ENCODE measurements around the gene GMPPA. TPM values are rescaled to one million over a fixed set of nuclear protein-coding genes. Genes with fewer than 3 reads are reported as not detected.

Gene GMPPA
- total RNA-seq, 3 donors from 2014 or later, result 15.7 to 33.4 (median 29.7) TPM

GRCh38 chr2:219502618-219503017 lies 3.9 kb downstream of the GMPPA start:
- Histone ChIP-seq H3K9me3 (no peaks in the 10 kb centered on the region), H3K27me3 (no peaks in the 10 kb centered on the region), H3K4me3 (no peak overlapping the region), H3K36me3 (peaks cover 20% of the 10 kb centered on the region), H3K27ac (no peak overlapping the region), H3K4me1 (peaks cover 0 to 6% of the 10 kb centered on the region in 2 donors)
- no peak for DNase-seq (ENCODE audit: low spot score in 2 of 2)
- TF ChIP-seq POLR2A (IDR thresholded peaks at IDR 0.05) (no peak), POLR2AphosphoS5 (IDR thresholded peaks at IDR 0.05) (no peak), CTCF (IDR thresholded peaks at IDR 0.05) (no peak)
- intact Hi-C loops (cut with DNase I; ENCODE audit: low total_unique reads), result no loop called here

- H3K27me3 ChIP-seq, result peaks cover 0 to 9% of the 10 kb centered on the region in 2 donors
- no peak overlapping the region for H3K4me3 ChIP-seq
- TF ChIP-seq POLR2AphosphoS5 (IDR thresholded peaks at IDR 0.05) (no peak), CTCF (IDR thresholded peaks at IDR 0.05) (no peak), POLR2A (IDR thresholded peaks at IDR 0.05) (no peak)
- intact Hi-C loops (cut with DNase I; ENCODE audit: low total_unique reads), result no loop called here
- H3K36me3 ChIP-seq, result peaks cover 20% of the 10 kb centered on the region
- no peak overlapping the region for H3K27ac ChIP-seq
- H3K9me3 ChIP-seq, result no peaks in the 10 kb centered on the region
- DNase-seq (ENCODE audit: low spot score in 2 of 2), result no peak
- H3K4me1 ChIP-seq, result no peaks in the 10 kb centered on the region
Observed at GRCh38 chr2:219505585-219505984, 6.9 kb downstream of the GMPPA start.

- Histone ChIP-seq H3K4me1 (no peaks in the 10 kb centered on the region), H3K36me3 (peaks cover 20% of the 10 kb centered on the region), H3K4me3 (no peak overlapping the region), H3K27ac (no peak overlapping the region), H3K9me3 (no peaks in the 10 kb centered on the region), H3K27me3 (peaks cover 0 to 12% of the 10 kb centered on the region in 2 donors)
- intact Hi-C loops (cut with DNase I; ENCODE audit: low total_unique reads), result no loop called here
- DNase-seq (ENCODE audit: low spot score in 2 of 2), result no peak
- TF ChIP-seq POLR2AphosphoS5 (IDR thresholded peaks at IDR 0.05), result no peak
- TF ChIP-seq CTCF (IDR thresholded peaks at IDR 0.05), result no peak
- TF ChIP-seq POLR2A (IDR thresholded peaks at IDR 0.05), result no peak
Observed at GRCh38 chr2:219506153-219506801, 7.6 kb downstream of the GMPPA start.

- Histone ChIP-seq H3K4me3 (no peak overlapping the region), H3K4me1 (no peaks in the 10 kb centered on the region), H3K27me3 (peaks cover 0 to 12% of the 10 kb centered on the region in 2 donors), H3K9me3 (no peaks in the 10 kb centered on the region), H3K27ac (no peak overlapping the region), H3K36me3 (peaks cover 20% of the 10 kb centered on the region)
- no peak for DNase-seq (ENCODE audit: low spot score in 2 of 2)
- intact Hi-C loops (cut with DNase I; ENCODE audit: low total_unique reads), result no loop called here
- no peak for TF ChIP-seq POLR2AphosphoS5 (IDR thresholded peaks at IDR 0.05)
- TF ChIP-seq CTCF (IDR thresholded peaks at IDR 0.05), result no peak
- no peak for TF ChIP-seq POLR2A (IDR thresholded peaks at IDR 0.05)
Observed at GRCh38 chr2:219506802-219507526, 8.3 kb downstream of the GMPPA start.
